HK-2 (cell line): ENCODE data around the gene TMED8.
A peak's percentile ranks its signal among the peaks of the same experiment; 100 is the strongest.
"Not testable (repeated sequence)": the region's sequence is repeated elsewhere in the genome, so short reads cannot be mapped to it uniquely, and the experiment has no call there.

Experiments used
- DNase-seq: peaks from one replicate; pipeline ENCODE4 v3.0.0-alpha.2; 2018; ENCODE audit not compliant: unreplicated experiment

The TMED8 gene

DNA sequence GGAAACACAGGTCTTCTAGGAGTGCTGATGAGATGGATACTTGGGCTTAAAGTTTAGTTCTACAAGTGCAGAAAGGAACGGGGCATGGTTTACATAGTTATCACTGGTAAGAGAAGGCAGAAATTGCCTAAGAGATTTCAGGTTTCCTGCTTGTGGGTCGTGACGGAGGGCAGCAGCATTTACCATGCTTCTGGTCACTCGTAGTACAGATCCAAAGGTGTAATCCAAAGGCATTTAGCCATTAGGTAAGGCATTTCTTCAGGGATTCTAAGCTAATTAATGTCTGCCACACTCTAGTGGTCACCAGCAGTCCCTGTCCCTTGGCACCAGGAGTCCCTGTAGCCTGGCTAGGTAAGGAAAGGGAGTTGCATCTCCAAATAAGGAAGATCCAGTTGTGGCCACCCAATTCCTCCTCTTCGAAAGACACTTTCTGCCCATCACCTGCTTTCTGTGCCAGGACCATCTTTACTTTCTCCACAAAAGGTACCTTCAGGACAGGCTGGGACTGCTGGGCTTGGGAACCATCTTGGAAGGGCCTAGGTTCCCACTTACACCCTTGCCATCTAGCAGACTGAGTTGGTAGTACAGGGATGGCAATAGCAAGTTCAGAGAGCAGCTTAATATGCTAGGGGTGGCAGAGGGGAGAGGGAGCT lies 54.5 kb downstream of the TMED8 start:
- DNase-seq = no peak

DNA sequence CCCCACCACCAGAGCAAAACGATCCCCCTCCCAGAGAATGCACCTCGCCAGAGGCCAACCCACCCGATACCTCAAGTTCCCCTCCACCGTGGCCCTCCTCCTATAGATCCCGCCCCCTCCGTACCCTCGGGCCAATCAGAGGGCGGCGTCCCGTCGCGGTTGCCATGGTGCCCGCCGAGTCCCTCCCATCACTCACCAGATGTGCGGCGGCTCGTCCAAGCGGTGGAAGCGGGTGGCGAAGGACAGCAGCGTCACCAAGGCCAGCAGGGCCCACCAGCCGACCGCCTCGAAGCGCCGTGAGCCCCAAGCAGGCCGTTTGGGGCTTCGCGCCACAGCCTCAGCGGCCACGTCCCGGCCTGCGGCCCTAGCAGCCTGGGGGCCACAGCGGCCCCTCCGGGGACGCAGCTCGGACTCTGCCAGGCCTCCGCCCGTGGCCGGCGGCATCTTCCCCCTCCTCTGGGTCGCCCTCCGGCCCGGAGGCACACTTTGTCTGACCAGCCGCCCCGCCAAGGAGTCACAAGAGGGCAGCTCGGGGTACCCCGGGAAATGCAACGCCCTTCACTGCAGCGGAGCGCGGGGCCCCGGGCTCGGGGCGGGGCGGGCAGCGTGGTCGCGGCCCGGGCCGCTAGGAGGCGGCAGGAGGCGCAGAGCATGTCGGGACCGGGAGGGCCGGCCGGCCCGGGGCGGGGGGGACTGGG lies 56.5 kb downstream of the TMED8 start, which contains the start of gene POMT2:
Gene POMT2 (minus strand): TSS at position 646 of the 698 bp plus-strand sequence. CDS start 202 bp downstream, at position 444.
- peak; percentile 93 for DNase-seq

DNA sequence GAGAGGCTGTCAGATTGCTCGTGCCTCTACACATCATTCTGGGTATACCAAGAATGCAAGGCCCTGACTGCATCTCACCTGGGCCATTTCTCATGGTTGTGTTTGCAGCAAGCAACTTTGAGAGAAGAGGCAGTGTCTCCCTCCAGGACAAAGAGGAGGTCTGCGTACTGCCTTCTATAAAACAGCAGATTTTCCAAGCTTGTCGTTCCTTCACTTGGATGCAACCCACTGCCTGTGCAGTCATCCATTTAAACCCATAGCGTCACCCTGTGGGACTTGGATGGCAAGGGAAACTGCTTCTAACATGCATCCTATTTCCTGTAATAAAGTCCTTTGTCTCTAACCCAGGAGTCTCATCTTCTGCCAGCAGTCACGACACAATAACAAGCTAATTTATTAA lies 57.5 kb downstream of the TMED8 start:
- no peak for DNase-seq

DNA sequence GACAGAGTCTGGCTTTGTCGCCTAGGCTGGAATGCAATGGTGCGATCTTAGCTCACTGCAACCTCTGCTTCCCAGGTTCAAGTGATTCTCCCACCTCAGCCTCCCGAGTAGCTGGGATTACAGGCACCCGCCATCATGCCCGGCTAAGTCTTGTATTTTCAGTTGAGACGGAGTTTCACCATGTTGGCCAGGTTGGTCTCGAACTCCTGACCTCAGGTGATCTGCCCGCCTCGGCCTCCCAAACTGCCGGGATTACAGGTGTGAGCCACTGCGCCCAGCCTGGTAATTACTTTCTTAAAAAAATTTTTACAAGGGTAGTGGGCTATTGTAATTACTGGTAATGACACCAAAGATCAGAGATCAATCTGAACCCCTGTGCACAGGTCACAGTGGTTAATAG lies 58.1 kb downstream of the TMED8 start:
- not testable (repeated sequence) for DNase-seq

DNA sequence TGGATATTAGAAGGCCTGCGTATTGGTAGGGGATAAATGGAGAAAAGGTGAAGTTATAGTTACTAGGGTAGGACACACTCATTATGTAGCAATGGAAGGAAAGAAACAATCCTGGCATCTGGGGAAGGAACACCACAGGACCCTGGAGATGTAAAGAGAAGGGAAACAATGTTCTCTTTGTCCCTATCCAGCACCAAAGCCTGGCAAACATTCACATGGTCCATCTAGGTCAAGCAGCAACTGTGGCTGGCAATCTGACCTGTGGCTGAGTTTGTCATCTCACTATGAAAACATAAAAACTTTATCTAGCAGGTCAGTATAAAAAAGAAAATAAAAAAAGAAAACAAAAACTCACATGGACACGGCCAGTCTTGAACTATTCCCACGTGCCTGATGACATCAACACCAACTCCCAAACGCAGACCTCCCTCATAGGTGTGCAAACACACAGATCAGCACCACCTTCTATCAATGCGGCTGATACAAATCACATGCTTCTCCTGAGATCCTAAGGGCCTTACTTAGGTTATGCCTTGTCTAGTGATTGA lies 58.8 kb downstream of the TMED8 start:
- DNase-seq = no peak

DNA sequence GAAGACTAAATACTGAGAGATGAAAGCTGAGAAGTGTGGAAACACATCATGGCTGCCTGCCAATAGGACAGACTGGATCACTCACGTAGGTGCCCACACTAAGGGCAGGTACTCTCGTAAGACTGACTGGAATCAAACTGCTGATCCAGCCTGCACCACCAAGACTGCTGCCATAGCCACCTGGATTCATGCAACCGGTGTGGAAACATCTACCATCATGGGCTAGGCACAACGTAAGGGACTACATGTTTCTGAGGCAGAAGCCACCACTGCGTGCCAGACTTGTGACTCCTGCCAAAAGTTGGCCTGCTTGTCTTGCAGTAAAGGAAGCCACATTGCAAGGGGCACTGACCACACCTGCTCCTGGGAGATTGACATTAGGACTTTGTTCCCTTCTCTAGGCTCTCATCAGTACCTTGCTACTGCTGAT lies 60.0 kb downstream of the TMED8 start:
- DNase-seq = no peak

DNA sequence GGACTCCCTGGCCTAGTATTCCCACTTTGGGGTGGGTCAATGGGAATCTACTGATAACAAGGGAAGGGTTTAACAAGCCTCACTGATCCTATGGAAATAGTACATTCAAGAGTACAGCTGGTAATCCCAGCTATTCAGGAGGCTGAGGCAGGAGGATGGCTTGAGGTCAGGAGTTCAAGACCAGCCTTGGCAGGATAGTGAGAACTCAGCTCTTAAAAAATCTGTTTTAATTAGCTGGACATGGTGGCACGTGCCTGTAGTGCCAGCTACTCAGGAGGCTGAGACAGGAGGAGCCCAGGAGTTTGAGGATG lies 60.7 kb downstream of the TMED8 start:
- DNase-seq = no peak

DNA sequence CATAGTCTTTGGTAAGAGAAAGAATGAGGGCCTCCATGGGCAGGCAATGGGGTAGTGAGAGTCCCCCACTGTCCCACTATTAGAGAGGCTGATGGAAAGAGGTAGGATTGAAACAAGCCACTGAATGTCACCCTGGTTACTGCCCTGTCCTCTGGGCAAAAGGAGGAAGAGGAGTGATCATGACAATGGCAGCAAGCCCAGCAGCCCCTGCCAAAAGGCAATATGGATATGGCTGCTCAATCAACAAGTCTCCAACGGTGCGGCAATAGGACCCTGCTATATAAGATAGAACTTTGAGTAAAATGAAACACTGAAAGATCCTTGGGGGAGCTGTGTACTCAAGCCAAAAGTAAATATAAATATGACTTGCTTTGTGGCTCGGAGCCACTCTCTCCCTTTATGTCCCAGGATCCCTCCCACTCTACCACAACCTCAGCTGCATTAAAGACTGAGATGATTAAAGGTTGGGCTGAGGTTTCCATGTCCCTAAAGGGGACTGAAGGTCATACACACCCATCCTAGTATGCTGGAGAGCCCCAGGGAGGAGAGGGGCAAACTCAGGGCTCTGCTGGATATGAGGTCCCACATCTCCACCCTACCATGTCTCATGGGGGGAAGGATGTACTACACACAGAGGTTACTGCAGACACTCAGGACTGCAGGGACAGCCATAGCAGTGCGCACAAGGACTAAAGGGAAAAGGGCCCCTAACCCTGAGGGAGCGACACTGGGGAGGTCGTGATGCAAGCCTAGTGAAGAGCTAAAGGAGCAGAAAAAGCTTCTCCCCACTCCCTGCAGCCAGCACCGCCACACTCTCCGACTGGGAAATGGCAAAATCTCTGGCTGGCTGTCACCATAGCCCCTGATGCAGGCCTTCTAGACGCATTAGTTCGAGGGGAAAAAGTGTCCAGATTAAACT lies 62.1 kb downstream of the TMED8 start:
- no peak for DNase-seq

DNA sequence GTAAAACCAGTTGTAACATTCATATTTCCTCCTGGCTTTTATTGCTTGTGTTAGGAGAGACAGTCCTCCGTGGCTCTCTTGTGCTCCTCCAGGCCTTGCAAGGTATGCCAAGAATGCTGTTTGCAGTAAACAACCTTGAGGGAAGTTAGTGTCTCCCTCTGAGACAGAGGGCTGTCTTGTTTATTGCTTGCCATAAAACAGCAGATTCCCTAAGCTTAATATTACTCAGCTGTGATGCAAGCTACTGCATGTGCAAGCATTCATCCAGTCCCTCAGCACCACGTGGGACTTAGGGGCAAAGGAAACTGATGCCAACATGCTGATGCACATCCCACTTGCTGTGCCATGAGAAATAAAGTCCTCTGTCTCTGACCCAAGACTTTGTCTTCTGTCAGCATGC lies 62.9 kb downstream of the TMED8 start:
- no peak for DNase-seq

DNA sequence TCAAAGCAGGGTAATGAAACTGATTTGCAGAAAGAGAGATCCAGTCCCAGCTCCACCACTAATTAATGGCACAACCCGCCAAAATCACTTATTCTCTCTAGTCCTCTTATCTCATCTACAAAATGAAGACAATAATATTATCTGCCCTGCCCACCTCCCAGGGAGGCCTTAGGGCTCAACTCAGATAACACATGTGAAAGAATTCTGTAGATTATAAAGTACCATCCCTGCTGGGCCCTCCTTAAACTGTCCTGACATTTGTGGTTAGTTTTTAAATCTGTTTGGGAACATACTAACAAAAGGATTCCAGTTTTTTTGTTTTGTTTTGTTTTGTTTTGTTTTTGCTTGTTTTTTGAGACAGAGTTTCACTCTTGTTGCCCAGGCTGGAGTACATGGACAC lies 63.5 kb downstream of the TMED8 start:
- DNase-seq = no peak

DNA sequence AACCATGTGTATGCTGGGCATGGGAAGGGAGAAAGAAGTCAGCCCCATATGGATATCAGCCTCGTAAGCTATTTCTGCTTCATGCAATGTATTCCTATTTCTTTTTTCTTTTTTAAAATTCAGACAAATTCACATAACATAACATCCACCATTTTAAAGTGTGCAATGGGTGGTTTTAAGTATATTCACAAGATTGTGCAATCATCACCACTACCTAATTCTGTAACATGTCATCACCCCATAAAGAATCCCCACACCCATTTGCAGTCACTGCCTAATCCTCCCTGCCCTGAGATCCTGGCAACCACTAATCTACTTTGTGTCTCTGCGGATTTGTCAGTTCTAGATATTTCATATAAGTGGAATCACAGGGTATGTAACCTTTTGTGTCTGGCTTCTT lies 65.7 kb downstream of the TMED8 start:
- DNase-seq = no peak

DNA sequence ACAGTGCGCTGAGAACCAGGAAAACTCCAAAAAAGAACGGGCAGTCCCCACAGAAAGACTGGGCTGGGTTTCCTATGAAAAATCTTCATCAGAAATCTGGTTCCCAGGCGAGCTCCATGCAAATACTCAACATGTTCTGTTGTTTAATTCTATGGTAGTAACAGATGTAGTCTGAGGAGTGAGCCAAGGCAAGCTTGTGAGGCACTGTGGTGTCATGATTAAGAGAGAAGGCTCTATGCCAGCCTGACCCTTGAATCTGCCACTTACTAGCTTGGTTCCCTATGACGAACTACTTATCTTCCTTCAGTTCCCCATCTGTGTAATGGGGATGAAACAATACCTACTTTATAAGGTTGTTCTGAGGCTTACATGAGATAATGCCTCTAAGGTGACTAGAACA lies 66.9 kb downstream of the TMED8 start:
- DNase-seq = no peak

DNA sequence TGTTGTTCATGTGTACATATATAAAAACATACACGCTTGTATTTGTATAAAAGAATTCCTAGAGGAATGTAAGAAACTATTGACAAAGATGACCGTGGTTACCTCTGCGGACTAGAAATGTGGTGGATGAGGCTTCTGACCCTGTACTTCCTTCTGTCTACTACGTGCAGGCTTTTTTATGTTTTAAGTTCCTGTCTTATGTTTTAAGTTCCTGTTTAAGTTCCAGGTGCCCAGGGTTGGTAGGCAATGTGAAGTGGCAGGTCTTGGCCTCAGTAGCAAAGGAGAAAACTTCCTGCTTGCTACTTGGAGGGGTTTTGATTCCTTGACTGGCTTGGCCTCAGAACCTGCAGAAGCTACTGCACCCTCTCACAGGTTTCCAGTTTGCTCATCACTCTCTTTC lies 67.8 kb downstream of the TMED8 start:
- no peak for DNase-seq

DNA sequence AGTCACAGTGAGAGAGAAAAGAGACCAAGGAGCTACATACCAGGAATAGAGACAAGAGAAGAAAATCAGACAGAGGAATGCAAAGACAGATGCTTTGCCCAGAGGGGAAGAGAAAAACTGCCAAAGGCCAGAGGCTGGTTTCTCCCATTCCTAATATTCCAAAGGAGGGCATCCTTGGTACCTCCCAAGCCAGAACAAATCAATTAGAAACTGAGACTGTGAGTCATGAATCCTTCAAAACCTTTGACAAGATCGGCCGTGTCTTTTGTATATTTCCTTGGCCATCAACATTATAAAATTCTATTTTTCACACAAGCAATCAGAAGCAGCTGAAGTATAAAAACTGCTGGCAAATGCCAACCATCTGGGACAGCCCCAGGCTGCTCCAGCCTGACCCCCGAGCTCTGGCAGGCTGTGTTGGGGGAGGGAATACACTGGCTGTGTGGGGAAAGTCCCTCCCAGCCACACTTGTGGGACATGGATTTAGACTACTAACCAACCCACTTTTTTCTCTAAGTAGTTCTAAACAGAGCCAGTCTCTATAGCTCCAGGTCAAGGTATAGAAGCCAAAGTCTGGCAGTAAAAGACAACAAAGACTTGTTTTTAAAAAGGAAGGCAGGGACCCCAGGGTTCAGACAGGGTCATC lies 69.9 kb downstream of the TMED8 start:
- DNase-seq = no peak

DNA sequence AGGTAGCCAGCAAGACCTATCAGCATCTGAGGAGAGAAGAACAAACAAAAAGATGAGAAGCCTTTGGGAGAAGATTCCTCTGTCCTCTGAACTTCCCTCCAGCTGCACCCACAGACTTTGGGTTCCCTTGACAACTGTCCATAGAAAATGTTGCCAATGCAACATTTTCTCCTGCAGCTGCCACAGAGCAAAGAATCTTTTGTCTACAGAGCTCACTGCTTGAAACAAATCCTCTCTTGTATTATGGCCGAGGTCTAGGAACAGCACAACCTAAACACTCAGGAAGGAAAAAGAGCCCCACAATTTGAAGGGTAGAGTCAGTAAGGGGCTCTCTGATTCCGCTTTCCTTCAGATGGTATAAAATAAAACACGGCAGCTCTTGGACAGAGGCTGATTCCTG lies 70.5 kb downstream of the TMED8 start:
- DNase-seq = no peak

DNA sequence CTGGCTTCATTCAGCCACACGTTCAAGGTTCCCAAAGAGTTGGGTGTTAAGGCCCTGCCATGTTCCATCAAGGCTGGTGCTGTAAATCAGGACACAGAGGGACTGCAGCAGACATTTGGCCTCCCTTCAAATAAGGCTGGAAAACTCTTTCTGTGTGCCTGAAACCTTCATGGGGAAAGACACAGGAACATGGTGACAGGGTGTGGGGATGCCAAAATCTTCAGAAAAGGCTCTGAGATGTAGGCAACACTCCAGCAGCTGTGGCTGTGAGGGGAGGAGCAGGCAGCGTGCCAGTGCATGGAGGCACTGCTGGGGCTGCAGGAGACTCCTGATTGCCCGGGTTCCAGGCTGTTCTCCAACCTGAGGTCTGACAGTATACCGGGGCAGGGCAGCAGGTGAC lies 71.2 kb downstream of the TMED8 start:
- no peak for DNase-seq

DNA sequence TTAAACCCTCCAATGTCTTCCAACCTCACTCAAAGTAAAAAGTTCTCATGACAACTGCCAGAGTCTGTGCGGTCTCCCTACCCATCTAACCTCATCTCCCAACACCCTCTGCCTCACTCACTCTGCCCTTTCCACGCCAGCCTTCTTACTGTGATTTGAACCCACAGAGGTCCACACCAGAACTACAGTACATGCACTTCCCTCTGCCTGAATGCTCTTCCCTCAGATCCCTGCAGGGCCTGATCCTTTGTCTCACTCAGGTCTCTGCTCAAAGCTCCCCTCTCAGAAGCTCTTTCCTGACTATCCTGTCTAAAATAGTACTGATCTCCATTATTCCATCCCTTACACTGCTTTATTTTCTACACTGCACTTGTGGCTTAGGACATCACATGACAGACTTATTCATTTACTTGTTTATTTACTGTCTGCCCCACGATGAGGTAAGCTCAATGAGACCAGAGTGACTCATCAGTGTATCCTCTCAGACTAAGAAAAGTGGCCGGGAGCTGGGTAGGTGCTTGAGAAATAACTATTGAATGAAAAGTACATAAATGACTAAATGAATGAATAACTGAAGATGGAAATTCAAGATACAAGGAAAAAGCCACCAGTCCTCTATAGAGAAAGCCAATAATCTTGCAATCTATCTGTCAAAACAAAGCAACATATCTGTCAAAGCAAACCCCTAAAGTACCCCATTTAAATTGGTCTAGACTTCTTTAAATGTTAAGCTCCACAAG lies 73.3 kb downstream of the TMED8 start:
- peak; percentile 51 for DNase-seq

DNA sequence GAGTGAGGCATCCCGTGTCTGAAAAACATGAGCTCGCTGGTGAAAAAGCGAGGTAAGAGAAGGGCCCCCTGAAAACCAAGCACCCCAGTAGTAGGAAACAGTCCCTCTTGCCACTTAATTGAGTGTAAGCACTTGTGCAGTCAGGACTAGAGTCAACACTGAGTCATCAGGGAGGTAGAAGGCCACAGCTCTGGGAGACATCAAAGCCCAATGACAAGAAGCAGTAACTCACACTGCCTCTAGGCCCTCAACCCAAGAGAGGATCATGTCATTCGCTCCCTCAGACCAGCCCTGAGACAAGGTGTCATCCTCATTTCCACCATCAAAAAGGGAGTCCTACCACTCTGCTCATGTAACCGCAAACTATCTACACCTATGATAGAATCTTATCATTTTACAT lies 74.0 kb downstream of the TMED8 start:
- DNase-seq = peak; percentile 44

DNA sequence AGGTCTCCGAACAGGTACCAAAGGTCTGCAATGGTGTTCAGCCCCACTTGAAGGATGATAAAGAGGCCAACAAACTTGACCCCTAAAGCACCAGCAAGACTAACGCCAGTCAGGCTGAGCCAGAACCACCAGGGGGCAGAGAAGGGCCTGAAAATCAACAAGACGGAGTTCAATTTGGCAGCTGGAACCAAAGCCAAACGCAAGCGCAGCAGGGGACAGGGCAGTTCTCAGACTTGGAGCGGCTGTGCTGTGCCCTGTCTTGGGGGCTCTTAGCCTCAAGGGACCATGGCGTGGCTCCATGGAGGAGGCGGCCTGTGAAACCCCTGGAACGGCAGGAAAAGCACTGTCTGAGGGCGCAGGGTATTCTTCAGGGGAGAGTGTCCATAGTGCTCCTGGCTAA lies 75.8 kb downstream of the TMED8 start:
- peak; percentile 49 for DNase-seq

DNA sequence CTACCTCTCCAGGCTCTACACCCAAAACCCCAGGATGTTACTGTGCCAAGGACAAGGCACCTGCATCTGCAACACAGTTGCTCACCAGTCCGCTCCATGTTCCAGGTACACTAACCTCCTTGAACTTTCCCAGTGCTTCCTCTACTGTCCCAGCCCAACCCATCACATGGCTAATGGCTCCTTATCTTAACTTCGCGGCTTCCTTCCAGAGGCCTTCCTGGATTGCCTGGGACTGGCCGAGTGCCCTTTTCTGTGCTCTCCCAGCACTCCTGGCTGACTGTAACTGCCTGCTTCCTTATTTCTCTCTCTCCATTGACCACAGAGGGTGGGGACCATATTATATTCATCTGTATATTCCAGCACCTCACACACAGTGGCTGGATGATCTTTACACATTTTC lies 77.1 kb downstream of the TMED8 start:
- no peak for DNase-seq

DNA sequence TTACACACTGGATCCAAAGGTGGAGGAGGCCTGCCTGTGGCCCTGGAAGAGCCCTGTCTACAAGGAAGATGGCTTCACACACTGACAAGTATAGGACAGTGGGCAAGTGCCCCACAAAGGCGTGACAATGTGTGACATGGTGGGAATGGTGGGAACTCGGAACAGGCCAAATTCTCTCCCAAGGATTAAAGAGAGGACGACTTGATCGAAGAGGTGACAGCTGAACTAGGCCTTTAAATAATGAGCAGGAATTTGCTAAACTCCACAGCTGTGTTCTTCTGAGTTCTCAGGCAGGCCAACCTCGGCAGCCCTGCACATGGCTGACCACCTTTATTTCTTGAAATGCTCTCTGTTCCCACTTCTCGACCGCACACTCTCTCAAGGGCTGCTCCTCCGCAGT lies 80.0 kb downstream of the TMED8 start:
- DNase-seq = no peak
